ENCODE results near the gene TIGD7. TPM values are rescaled to one million over a fixed set of nuclear protein-coding genes. Genes with fewer than 3 reads are reported as not detected.
A peak's percentile ranks its signal among the peaks of the same experiment; 100 is the strongest.

TIGD7 gene
- total RNA-seq (2014; rRNA removed; shearing (Covaris generic)), result 2.1 and 11.1 TPM in 2 replicates

GRCh38 chr16:3305109-3306068, at the start of gene TIGD7, which contains the start of gene ZNF75A:
TSS of gene TIGD7 (minus strand) at chr16:3305430. CDS start at chr16:3300614, 4,816 bp downstream.
TSS of gene ZNF75A (plus strand) at chr16:3305497. CDS start at chr16:3308429, 2,932 bp downstream.
- Histone ChIP-seq H3K36me3 (peaks cover 73% of the 10 kb centered on the region), H3K27me3 (replicated peaks) (no peaks in the 10 kb centered on the region), H3K4me1 (replicated peaks) (peaks cover 13% of the 10 kb centered on the region), H3K27ac (peak within 1 kb of the TSS; percentile 81), H3K4me3 (peak within 1 kb of the TSS; percentile 67), H3K9me3 (replicated peaks) (peaks cover 26% of the 10 kb centered on the region)
- peak; percentile 83 to 93 for DNase-seq (ENCODE audit: low read depth in 1 of 2, low spot score in 2 of 2)

- H3K36me3 ChIP-seq, result no peaks in the 10 kb centered on the region
Observed at GRCh38 chr16:3349175-3349574, 43.9 kb upstream of the TIGD7 start.

GRCh38 chr16:3348547-3349167, 43.4 kb upstream of the TIGD7 start:
- Histone ChIP-seq H3K36me3 (no peaks in the 10 kb centered on the region), H3K27ac (no peak overlapping the region), H3K27me3 (replicated peaks) (no peaks in the 10 kb centered on the region), H3K9me3 (replicated peaks) (0 out of 2 replicates have a peak, but pooled peaks cover 2% of the 10 kb centered on the region), H3K4me1 (replicated peaks) (no peaks in the 10 kb centered on the region), H3K4me3 (no peak overlapping the region)
- no peak for DNase-seq (ENCODE audit: low read depth in 1 of 2, low spot score in 2 of 2)

More at GRCh38 chr16:3349175-3349574, 43.9 kb upstream of the TIGD7 start:
- Histone ChIP-seq H3K27ac (no peak overlapping the region), H3K4me3 (no peak overlapping the region), H3K4me1 (replicated peaks) (no peaks in the 10 kb centered on the region), H3K27me3 (replicated peaks) (no peaks in the 10 kb centered on the region), H3K9me3 (replicated peaks) (0 out of 2 replicates have a peak, but pooled peaks cover 2% of the 10 kb centered on the region)
- DNase-seq (ENCODE audit: low read depth in 1 of 2, low spot score in 2 of 2), result no peak

- no peaks in the 10 kb centered on the region for H3K36me3 ChIP-seq
- 0 out of 2 replicates have a peak, but pooled peaks cover 2% of the 10 kb centered on the region for H3K9me3 ChIP-seq (replicated peaks)
- no peaks in the 10 kb centered on the region for H3K4me1 ChIP-seq (replicated peaks)
- no peaks in the 10 kb centered on the region for H3K27me3 ChIP-seq (replicated peaks)
- no peak overlapping the region for H3K4me3 ChIP-seq
- no peak for DNase-seq (ENCODE audit: low read depth in 1 of 2, low spot score in 2 of 2)
- no peak overlapping the region for H3K27ac ChIP-seq
Observed at GRCh38 chr16:3347586-3347985, 42.4 kb upstream of the TIGD7 start.

GRCh38 chr16:3346041-3346440, 40.8 kb upstream of the TIGD7 start:
- H3K4me3 ChIP-seq, result no peak overlapping the region
- no peaks in the 10 kb centered on the region for H3K4me1 ChIP-seq (replicated peaks)
- H3K36me3 ChIP-seq, result no peaks in the 10 kb centered on the region
- H3K27ac ChIP-seq, result no peak overlapping the region
- H3K9me3 ChIP-seq (replicated peaks), result 0 out of 2 replicates have a peak, but pooled peaks cover 2% of the 10 kb centered on the region
- no peak for DNase-seq (ENCODE audit: low read depth in 1 of 2, low spot score in 2 of 2)
- H3K27me3 ChIP-seq (replicated peaks), result no peaks in the 10 kb centered on the region

- DNase-seq (ENCODE audit: low read depth in 1 of 2, low spot score in 2 of 2), result no peak
- Histone ChIP-seq H3K27ac (no peak overlapping the region), H3K4me3 (no peak overlapping the region), H3K9me3 (replicated peaks) (peaks cover 6% of the 10 kb centered on the region; the same call in 1 of the 2 replicates), H3K27me3 (replicated peaks) (no peaks in the 10 kb centered on the region), H3K4me1 (replicated peaks) (no peaks in the 10 kb centered on the region), H3K36me3 (no peaks in the 10 kb centered on the region)
Observed at GRCh38 chr16:3328643-3329042, 23.4 kb upstream of the TIGD7 start.

- peaks cover 6% of the 10 kb centered on the region; the same call in 1 of the 2 replicates for H3K9me3 ChIP-seq (replicated peaks)
- H3K27me3 ChIP-seq (replicated peaks), result no peaks in the 10 kb centered on the region
- no peak overlapping the region for H3K27ac ChIP-seq
- DNase-seq (ENCODE audit: low read depth in 1 of 2, low spot score in 2 of 2), result no peak
- no peaks in the 10 kb centered on the region for H3K4me1 ChIP-seq (replicated peaks)
- no peaks in the 10 kb centered on the region for H3K36me3 ChIP-seq
- H3K4me3 ChIP-seq, result no peak overlapping the region
Observed at GRCh38 chr16:3328104-3328503, 22.9 kb upstream of the TIGD7 start.

- Histone ChIP-seq H3K27ac (no peak overlapping the region), H3K4me1 (replicated peaks) (no peaks in the 10 kb centered on the region), H3K36me3 (no peaks in the 10 kb centered on the region), H3K4me3 (no peak overlapping the region), H3K27me3 (replicated peaks) (no peaks in the 10 kb centered on the region), H3K9me3 (replicated peaks) (peaks cover 6% of the 10 kb centered on the region; the same call in 1 of the 2 replicates)
- no peak for DNase-seq (ENCODE audit: low read depth in 1 of 2, low spot score in 2 of 2)
Observed at GRCh38 chr16:3327514-3327913, 22.3 kb upstream of the TIGD7 start.

- peaks cover 23% of the 10 kb centered on the region for H3K36me3 ChIP-seq
- H3K9me3 ChIP-seq (replicated peaks), result peaks cover 38% of the 10 kb centered on the region
- no peak overlapping the region for H3K4me3 ChIP-seq
- H3K27me3 ChIP-seq (replicated peaks), result no peaks in the 10 kb centered on the region
- no peaks in the 10 kb centered on the region for H3K4me1 ChIP-seq (replicated peaks)
- DNase-seq (ENCODE audit: low read depth in 1 of 2, low spot score in 2 of 2), result no peak
- H3K27ac ChIP-seq, result no peak overlapping the region
Observed at GRCh38 chr16:3321816-3322215, 16.6 kb upstream of the TIGD7 start.

- DNase-seq (ENCODE audit: low read depth in 1 of 2, low spot score in 2 of 2), result peak in 1 of 2 experiments; percentile 26
- peaks cover 61% of the 10 kb centered on the region for H3K36me3 ChIP-seq
- no peak overlapping the region for H3K4me3 ChIP-seq
- H3K9me3 ChIP-seq (replicated peaks), result peaks cover 48% of the 10 kb centered on the region
- no peaks in the 10 kb centered on the region for H3K4me1 ChIP-seq (replicated peaks)
- no peak overlapping the region for H3K27ac ChIP-seq
- H3K27me3 ChIP-seq (replicated peaks), result no peaks in the 10 kb centered on the region
Observed at GRCh38 chr16:3317315-3317999, 12.2 kb upstream of the TIGD7 start.

GRCh38 chr16:3311496-3311895, 6.3 kb upstream of the TIGD7 start:
- DNase-seq (ENCODE audit: low read depth in 1 of 2, low spot score in 2 of 2), result no peak
- Histone ChIP-seq H3K36me3 (peaks cover 81% of the 10 kb centered on the region), H3K4me3 (no peak overlapping the region), H3K27ac (no peak overlapping the region), H3K9me3 (replicated peaks) (peaks cover 22% of the 10 kb centered on the region), H3K4me1 (replicated peaks) (no peaks in the 10 kb centered on the region), H3K27me3 (replicated peaks) (no peaks in the 10 kb centered on the region)

GRCh38 chr16:3306078-3306477, 848 bp upstream of the TIGD7 start:
- peak overlapping the region; percentile 67 for H3K4me3 ChIP-seq
- peak overlapping the region; percentile 81; the same call in 1 of the 2 replicates for H3K27ac ChIP-seq
- H3K4me1 ChIP-seq (replicated peaks), result peaks cover 13% of the 10 kb centered on the region
- H3K27me3 ChIP-seq (replicated peaks), result no peaks in the 10 kb centered on the region
- H3K9me3 ChIP-seq (replicated peaks), result peaks cover 32% of the 10 kb centered on the region
- DNase-seq (ENCODE audit: low read depth in 1 of 2, low spot score in 2 of 2), result no peak
- H3K36me3 ChIP-seq, result peaks cover 71% of the 10 kb centered on the region

GRCh38 chr16:3304370-3304769, 860 bp downstream of the TIGD7 start:
- DNase-seq (ENCODE audit: low read depth in 1 of 2, low spot score in 2 of 2), result no peak
- Histone ChIP-seq H3K4me1 (replicated peaks) (peaks cover 13% of the 10 kb centered on the region), H3K36me3 (peaks cover 72% of the 10 kb centered on the region), H3K27me3 (replicated peaks) (no peaks in the 10 kb centered on the region), H3K9me3 (replicated peaks) (peaks cover 26% of the 10 kb centered on the region), H3K27ac (no peak overlapping the region), H3K4me3 (peak overlapping the region; percentile 67)
